Activated CD8-positive, alpha-beta memory T cell treated with anti-CD3 and anti-CD28 coated beads for 1 hour (primary cell): ENCODE measurements around the gene RSPH1.

Experiments used
- DNase-seq, 2 donors: peaks; one replicate each; pipeline ENCODE4 v3.0.0-alpha.2; 2020; ENCODE audit warnings: low read depth in 1 of 2; ENCODE audit errors: extremely low read depth in 1 of 2

RSPH1 gene

DNA sequence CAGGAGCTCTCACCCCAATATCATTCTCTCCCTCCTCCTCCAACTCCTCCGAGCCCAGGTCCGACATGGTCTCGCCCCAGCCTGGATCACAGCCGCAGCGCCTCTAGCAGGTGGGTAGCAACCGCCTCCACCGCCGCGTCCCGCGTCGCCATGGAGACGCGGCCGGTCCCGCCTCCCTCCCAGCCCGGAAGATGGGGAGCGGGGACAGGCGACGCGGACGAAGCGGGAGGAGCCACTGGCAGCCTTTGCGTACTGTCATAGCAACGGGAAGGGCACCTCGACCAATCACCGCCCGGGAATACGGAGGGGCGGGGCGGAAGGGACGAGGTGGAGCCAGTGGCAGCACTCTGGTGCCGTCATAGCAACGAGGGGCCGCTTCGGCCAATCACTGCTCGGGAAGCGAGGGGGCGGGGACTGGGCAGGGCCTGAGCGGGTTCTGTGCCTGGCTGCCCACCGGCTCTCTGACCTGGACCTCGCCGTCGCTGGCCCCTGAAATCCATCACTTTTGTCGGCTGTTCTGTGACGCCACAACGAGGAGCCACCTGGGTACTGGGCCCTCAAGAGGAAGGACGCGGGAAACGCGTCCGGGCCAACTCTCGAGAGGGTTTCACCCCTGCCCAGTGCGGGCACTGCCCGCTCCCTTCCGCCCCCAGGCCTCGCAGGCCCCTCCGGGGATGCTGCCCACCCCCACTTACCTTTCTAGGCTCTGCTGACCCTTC, at the start of gene RSPH1:
Gene RSPH1, minus strand, starts transcription at position 105 of the 719 bp plus-strand sequence. Its CDS starts 38 bp downstream, at position 67.
- peak; percentile 98 for DNase-seq

DNA sequence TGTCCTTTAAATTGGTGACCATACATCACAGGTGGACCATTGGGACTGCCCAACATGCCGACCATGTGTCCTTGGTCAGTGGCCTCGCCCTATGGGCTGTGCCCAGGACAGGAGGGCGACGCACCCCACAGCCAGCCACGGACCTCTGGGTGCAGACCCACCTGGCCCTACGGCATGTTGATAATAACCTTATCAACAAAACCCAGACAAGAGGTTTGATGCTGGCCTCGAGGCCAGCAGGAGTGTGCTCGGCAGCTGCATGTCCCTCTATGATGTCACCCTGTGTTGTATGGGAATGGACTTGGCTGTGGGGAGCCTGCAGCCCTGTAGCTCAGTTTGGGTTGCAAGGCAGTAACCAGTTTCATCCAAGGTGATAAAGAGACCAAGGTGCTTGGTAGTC, 49.7 kb upstream of the RSPH1 start:
- no peak for DNase-seq

DNA sequence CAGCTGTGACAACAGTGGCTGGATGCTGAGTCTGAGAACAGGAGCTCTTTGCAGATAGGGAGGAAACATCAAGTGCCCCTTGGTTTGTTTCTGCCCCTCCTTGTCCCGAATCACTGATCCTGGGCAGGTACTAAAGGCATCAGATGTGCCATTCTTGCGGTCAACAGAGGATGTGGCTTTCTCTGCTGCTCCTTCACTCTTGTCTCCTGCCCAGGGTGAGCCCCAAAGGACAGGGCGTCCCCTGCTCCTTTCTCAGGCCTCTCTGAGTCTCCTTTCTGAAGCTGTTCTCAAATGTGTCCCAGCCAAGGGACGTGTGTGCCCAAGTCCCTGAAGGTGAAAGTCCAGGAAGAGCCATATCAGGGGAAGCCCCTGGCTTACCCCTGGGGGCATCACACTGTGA, 49.3 kb upstream of the RSPH1 start:
- no peak for DNase-seq

DNA sequence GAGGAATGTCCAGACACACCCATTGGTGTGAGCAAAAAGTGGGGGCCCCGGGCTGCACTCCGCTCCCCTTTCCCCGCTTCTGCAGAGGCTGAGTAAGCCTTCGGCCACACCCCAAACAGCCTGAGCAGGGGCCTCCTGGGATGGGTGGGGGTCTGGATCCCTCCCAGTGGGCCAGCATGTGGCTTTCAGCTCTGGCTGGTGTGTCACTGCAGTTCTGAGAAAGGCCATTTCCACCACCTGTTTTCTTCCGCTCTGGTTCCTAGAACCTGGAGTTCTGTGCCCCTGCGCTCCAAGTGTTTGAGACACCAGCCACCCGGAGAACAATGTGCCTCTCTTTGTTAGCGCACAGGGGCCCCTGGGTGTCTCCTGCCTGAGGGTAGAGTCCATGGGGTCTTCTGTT, 48.5 kb upstream of the RSPH1 start:
- DNase-seq, result no peak

DNA sequence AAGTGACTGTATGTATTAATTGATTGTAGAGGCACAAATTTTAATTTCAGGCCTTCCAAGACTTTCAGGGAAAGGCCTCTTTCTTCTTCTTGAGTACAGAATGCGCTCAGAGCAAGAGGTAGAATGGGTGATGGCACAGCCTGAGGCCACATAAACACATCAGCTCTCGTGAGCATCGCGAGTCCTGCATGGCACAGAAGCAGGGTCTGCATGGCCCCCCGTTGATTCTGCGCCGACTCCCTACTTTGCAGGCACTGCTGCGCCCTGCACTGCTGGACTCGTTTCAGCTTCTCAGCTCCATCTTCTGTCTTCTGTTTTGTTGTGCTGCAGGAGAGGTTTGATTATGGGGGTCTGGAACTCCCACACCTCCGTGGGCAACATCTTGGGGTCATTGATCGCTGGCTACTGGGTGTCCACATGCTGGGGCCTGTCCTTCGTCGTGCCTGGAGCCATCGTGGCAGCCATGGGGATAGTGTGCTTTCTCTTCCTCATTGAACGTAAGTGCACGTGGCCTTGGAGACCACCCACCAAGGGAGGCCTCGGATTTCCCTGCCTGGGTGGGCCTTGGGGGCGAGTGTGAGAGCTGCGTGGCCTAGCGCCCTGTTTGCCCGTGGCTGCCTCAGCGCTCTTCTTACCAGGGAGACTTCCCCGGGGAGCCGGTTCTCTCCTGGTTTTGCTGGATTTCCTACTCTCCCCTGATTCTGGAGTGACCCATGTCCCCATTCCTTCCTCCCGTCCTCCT, 47.3 kb upstream of the RSPH1 start:
- no peak for DNase-seq

DNA sequence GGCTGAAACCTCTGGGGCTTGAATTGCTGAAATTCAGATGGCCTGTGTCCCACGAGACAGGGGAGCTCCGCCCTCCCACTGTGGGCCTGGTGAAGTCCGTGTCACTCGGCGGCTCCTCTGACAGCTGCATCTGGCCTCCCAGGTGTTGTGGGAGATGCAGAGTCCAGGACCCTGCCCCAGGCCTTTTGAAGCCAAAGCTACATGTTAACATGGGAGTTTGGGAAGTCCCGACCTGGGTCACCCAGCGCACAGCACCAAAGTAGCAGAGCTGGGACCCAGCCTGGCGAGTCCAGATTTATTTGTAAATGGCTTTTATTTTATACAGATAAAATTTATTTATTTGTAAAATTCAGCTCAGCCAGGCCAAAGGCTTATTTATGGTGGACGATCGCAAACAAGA, 46.6 kb upstream of the RSPH1 start:
- no peak for DNase-seq

DNA sequence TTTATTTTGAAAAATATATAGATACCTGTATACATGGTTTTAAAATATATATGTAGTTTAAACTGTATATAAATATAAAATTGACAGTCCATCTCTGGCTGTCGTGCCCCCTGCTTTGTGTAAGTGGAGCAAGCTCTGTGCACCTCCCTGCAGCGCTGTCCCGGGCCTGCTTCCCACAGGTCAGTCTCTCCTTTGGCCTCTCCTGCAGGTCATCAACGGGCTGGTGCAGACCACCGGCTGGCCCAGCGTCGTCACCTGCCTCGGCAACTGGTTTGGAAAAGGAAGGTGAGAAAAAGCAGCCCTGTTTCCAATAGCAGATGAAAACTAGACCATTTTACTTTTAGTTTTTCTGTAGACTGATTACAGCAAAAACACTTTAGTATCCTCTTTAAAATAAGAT, 46.2 kb upstream of the RSPH1 start:
- no peak for DNase-seq

DNA sequence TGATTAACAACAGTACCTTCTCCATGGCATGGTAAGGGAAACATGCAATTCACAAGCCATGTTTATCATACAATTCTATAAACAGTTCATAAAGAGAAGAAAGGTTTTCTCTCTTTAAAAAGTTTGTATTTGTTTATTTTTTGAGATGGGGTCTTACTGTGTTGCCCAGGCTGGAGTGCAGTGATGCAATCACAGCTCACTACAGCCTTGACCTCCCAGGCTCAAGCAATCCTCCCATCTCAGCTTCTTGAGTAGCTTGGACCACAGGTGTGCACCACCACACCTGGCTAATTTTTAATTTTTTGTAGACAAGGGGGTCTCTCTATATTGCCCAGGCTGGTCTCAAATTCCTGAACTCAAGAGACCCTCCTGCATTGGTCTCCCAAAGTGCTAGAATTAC, 45.6 kb upstream of the RSPH1 start:
- DNase-seq, result no peak

DNA sequence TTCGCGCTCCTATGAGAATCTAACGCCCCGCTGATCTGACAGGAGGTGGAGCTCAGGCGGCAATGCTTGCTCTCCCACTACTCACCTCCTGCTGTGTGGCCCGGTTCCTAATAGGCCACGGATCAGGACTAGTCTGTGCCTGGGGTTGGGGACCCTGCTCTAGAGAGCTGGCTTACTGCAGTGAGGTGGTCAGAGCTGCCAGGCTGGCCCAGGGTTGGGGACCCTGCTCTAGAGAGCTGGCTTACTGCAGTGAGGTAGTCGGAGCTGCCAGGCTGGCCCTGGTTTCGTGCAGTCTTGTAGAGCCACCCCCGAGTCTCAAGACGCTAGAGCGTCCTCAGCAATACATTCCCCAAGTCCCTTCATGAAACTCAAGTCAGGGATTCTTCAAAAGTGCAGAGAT, 45.1 kb upstream of the RSPH1 start:
- no peak for DNase-seq

DNA sequence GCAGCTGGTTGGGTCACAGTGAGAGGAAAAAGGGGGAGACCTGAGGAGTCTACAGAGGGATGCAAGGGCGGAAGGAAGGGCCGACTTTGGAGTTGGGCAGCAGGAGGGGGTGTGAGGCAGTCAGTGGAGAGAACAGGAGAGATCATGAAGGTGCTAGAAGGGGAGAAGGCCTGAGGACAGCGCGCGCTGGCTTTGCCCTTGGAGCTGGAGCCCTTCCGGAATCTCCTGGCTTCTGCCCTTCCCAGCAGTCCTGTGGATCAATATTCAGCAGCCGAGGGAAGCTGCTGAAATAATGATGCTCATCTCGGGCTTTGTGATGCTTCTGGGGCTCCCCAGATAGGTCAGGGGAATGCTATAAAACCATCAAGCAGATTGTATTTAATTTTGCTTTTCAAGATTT, 44.4 kb upstream of the RSPH1 start:
- no peak for DNase-seq

DNA sequence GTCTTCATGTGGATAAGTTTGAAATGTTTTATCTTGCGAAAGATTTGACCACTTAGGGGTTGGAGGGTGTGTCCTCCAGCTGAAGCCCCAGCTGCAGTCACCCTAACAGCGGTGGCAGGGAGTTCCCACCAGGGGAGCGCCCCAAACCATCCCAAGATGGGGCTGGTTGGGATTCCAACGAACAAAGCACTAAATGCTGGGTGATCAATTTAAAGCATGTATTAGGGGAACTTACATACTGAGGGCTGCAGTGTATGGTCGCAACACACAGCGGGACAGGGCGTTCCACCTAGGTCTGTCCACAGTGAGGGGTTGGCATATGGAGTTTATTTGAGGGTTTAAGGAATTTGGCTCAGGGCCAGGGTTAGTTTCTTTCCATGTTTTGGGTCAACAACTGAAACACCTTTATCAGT, 43.9 kb upstream of the RSPH1 start:
- DNase-seq, result no peak

DNA sequence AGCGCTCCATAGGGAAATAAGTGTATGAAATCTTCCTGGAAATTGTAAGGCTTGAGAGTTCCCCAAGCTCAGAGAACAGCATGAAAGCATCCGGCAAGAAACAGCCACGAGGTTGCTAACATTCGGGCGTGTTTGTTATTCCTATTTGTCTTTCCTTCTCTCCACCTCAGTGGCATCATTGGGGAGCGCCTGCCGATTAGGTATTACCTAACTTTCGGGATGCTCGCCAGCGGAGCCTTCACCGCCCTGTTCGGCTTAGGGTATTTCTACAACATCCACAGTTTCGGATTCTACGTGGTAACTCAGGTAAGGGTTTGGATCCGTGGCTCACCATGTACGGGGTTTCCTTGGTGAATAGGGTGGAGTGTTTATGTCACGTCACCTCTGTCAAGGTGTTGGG, 43.3 kb upstream of the RSPH1 start:
- no peak for DNase-seq

DNA sequence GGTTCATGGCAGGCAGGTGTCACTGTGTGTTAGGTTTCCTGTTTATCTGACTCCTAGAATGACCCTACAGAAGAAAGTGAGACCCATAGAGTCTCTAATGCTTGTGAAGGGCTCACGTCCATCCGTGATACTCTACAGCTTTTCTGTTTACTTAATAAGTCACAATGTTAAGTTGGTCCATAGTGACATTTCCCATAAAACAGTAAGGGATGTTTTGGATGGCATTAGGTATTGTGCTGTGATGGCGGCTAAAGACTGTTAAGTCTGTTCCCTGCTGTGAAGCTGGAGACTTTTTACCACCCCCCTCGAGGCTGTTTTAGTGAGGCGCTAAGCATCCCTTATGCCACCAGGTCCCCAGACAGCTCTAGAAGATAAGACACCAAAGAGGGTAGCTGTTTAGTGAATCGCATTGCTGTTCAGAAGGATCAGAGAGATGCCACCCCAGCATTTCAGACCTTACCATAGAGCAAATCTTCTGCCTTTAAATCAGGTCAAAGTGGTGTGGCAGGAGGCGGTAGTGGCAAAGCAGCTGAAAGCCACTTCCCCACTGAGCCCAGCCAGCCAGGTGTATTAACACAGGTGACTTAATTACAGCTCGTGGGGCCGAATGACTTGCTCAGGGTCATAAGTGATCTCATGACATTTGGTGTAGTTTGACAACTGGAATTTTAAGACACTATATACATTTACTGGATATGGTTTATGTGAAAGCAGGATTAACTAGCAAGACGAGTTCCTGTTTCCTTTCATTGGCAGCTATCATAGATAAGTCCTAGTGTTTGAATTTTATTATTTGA, 42.7 kb upstream of the RSPH1 start:
- no peak for DNase-seq

DNA sequence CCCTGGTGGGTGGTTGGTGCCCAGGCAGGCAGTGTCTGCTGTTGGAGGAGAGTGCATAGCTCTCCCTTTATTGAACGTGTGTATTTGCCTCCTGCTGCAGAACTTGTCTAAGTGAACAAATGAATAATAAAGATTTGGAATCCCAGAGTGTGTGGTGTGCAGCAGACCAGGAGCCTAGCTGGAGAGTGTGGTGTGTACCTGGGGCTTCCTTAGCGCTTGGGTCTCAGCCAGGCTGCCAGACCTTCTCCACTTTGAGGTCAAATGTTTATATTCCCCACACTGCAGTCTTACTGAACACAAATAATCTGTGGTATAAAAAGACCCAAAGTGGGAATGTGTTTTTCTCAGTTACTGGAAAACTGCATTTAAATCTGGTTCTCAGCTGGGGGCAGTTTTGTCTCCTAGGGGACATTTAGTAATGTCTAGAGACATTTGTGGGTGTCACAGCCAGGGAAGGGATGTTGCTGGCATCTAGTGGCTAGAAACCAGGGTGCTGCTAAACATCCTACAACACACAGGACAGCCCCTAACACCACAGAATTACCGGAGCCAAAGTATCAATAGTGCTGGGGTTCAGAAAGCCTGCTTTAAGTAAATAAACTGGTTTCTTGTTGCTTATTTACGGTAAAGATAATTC, 41.2 kb upstream of the RSPH1 start:
- DNase-seq, result no peak

DNA sequence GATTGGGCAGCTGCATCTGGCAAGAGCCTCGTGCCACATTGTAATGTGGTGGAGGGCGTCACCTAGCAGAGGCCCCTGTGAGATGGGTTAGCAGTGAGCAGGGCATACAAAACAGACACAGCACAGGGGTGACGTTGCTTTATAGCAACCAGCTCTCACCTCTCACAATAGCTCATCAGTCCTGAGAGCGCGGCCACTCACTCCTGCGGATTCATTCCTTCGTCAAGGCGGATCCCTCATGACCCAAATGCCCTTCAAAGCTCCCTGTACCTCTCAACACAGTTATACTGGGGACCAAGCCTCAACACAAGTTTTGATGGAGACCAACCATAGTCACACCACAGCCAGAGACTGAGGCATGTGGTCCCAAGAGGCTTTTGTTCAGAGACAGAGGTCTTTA, 40.6 kb upstream of the RSPH1 start:
- DNase-seq, result no peak

DNA sequence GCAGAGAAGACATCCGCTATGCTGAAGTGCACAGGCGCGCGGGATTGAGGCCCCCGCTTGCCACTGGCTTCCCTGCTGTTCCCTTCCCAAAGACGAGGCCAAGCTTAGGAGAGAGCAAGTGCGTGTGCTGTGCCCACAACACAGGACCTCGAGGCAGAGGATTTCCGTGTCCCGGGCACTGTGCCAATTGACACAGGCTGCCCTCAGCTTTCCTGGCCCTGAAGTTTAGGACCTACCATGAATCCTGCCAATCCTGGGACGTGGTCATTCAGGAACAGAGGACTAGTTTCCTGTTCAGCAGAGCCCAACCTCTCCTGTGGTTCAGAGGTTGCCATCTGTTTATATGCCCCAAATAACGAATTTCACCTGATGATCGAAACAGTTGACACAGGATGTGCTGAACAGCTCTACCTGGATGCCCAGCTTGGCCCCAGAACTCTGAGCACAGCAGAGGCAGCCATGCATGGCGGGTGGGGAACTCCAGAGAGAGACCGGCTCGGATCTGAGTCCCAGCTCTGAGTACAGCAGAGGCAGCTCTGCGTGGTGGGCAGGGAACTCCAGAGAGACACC, 39.7 kb upstream of the RSPH1 start:
- no peak for DNase-seq

DNA sequence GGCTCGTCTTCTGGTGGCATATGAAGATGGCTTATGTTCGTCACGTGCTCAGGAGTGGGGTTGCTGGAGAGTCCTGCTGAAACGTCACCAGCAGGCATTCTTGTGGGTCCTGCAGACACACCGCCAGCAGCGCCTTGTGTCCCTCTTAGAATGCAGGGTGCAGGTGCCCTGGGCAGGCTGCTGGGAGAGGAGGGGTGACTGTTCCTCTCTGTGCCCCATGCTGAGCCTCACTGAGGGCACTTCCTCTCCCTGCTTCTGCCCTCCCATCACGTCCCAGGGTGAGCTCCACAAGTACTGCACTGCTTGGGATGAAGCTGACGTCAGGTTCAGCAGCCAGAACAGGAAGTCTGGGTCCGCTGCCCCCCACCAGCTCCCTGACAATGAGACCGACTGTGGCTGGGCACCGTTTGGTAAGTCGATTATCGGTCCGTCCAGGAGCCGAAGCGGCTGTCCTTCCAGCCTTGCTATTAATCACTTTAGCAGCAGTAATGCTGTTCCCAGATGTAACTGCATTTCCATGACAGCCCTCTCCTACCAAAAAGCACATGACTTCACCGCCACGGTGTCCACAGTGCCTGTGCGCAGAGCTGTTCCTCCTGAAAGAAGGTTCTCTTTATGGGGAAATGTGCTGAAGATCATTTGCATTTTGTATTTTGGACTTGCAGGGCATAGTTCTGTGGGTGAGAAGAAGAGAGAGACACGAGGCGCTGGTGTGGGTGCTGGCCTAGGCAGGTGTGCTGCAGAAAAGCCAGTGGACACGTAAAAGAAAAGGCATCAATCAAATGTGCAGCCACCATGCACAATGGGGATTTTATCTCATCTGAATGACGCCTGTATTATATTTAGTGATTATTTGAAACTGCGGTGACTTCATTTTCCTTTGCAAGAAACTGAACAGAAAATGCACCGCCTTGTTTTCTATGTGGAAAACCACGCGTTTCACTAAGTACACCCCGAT, 38.7 kb upstream of the RSPH1 start:
- DNase-seq, result no peak

DNA sequence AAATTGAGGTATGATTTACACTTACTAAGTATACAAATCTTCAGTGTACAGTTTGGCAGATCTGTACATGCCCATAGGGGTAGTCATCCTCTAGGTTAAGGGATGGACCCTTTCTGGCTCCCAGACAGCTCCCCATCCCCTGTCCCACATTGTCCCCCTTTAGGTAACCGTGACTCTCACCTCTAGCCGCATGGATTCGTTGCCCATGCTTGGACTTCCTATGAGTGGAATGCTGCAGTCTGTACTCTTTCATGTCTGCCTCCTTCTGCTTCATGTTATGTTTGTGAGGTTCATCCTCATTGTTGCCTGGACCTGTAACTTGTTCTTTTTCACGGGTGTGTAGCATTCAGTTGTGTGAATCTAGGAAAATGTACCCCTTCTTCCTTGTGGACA, 37.9 kb upstream of the RSPH1 start:
- no peak for DNase-seq

DNA sequence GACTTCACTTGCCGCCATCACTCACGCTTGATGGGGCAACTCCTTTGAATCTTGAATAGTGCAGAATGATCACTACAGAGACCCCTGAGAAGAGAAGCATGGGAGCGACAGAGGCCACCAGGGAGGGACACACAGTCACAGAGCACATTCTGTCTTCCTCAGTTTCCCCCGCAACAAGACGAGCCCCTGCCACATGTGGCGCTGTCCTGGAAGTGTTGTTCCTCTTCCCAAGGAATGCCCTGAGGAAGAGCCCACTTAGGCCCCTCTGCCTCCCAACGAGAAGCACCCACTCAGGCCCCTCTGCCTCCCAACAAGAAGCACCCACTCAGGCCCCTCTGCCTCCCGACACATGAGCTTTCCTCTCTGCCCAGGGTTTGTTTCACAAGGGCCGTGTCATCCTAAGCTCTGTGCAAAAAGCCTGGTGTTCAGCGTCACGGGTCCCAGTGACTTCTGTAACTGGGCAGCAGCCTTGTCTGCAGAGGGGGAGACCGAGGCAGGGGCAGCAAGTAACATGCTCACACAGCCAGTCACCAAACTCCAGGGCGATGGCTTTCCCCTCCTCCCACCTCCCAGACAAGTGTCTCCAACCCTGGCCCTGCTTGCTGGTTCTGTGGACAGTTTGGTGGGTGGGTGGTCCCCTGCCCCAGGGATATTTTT, 37.4 kb upstream of the RSPH1 start:
- DNase-seq, result no peak
